ENCODE data around the gene KRT9.
"Not testable (repeated sequence)": the region's sequence is repeated elsewhere in the genome, so short reads cannot be mapped to it uniquely, and the experiment has no call there.

The KRT9 gene

GRCh38 chr17:41585301-41586056 lies 13.6 kb upstream of the KRT9 start:
- no peaks in the 10 kb centered on the region for H3K36me3 ChIP-seq (ENCODE audit: insufficient read depth, low read length)
- H4K20me1 ChIP-seq (ENCODE audit: insufficient read depth, low read length, poor library complexity, severe bottlenecking): no peaks in the 10 kb centered on the region
- no peak overlapping the region for H2AFZ ChIP-seq (ENCODE audit: low read length)
- H3K4me2 ChIP-seq (ENCODE audit: low read depth, low read length, poor library complexity, severe bottlenecking): no peak overlapping the region
- H3K9me2 ChIP-seq (replicated peaks; ENCODE audit: low read depth, low read length): no peaks in the 10 kb centered on the region
- no peaks in the 10 kb centered on the region for H3K27me3 ChIP-seq (ENCODE audit: insufficient read depth, low read length, poor library complexity, severe bottlenecking)
- no peak for TF ChIP-seq EZH2phosphoT487 (IDR thresholded peaks at IDR 0.05; ENCODE audit: borderline replicate concordance)
- TF ChIP-seq CTCF (conservative IDR thresholded peaks at IDR 0.05; ENCODE audit: low read length): no peak
- no peaks in the 10 kb centered on the region for H3K79me2 ChIP-seq (ENCODE audit: insufficient read depth, low read length)
- H3K4me3 ChIP-seq (ENCODE audit: low read length, poor library complexity, severe bottlenecking): no peak overlapping the region
- H3K9ac ChIP-seq (ENCODE audit: low read depth, low read length, poor library complexity, severe bottlenecking): no peak overlapping the region
- H3K4me1 ChIP-seq (ENCODE audit: insufficient read depth, low read length, poor library complexity, severe bottlenecking): no peaks in the 10 kb centered on the region
- H3F3A ChIP-seq (ENCODE audit: low read depth): no peaks in the 10 kb centered on the region
- H3K9me3 ChIP-seq (ENCODE audit: insufficient read depth, low read depth, low read length): no peaks in the 10 kb centered on the region

- H3K27me3 ChIP-seq (ENCODE audit: insufficient read depth, low read length, poor library complexity, severe bottlenecking); H3K4me2 ChIP-seq (ENCODE audit: low read depth, low read length, poor library complexity, severe bottlenecking); H4K20me1 ChIP-seq (ENCODE audit: insufficient read depth, low read length, poor library complexity, severe bottlenecking); H3K9me3 ChIP-seq (ENCODE audit: insufficient read depth, low read depth, low read length); H2AFZ ChIP-seq (ENCODE audit: low read length); H3K79me2 ChIP-seq (ENCODE audit: insufficient read depth, low read length); H3K9me2 ChIP-seq (replicated peaks; ENCODE audit: low read depth, low read length); H3K4me3 ChIP-seq (ENCODE audit: low read length, poor library complexity, severe bottlenecking); H3K9ac ChIP-seq (ENCODE audit: low read depth, low read length, poor library complexity, severe bottlenecking); H3K36me3 ChIP-seq (ENCODE audit: insufficient read depth, low read length); H3F3A ChIP-seq (ENCODE audit: low read depth); H3K4me1 ChIP-seq (ENCODE audit: insufficient read depth, low read length, poor library complexity, severe bottlenecking): not testable (repeated sequence)
Measured at GRCh38 chr17:41584331-41584927, 12.6 kb upstream of the KRT9 start.

GRCh38 chr17:41583137-41584127 lies 11.6 kb upstream of the KRT9 start:
- H3K9ac ChIP-seq (ENCODE audit: low read depth, low read length, poor library complexity, severe bottlenecking): no peak overlapping the region
- H3K36me3 ChIP-seq (ENCODE audit: insufficient read depth, low read length): no peaks in the 10 kb centered on the region
- H3K4me1 ChIP-seq (ENCODE audit: insufficient read depth, low read length, poor library complexity, severe bottlenecking): no peaks in the 10 kb centered on the region
- no peaks in the 10 kb centered on the region for H3K27me3 ChIP-seq (ENCODE audit: insufficient read depth, low read length, poor library complexity, severe bottlenecking)
- no peaks in the 10 kb centered on the region for H3K9me3 ChIP-seq (ENCODE audit: insufficient read depth, low read depth, low read length)
- TF ChIP-seq EZH2phosphoT487 (IDR thresholded peaks at IDR 0.05; ENCODE audit: borderline replicate concordance): no peak
- TF ChIP-seq CTCF (conservative IDR thresholded peaks at IDR 0.05; ENCODE audit: low read length): no peak
- H2AFZ ChIP-seq (ENCODE audit: low read length): no peak overlapping the region
- no peak overlapping the region for H3K4me2 ChIP-seq (ENCODE audit: low read depth, low read length, poor library complexity, severe bottlenecking)
- H3F3A ChIP-seq (ENCODE audit: low read depth): no peaks in the 10 kb centered on the region
- no peak overlapping the region for H3K4me3 ChIP-seq (ENCODE audit: low read length, poor library complexity, severe bottlenecking)
- no peaks in the 10 kb centered on the region for H3K9me2 ChIP-seq (replicated peaks; ENCODE audit: low read depth, low read length)
- H4K20me1 ChIP-seq (ENCODE audit: insufficient read depth, low read length, poor library complexity, severe bottlenecking): no peaks in the 10 kb centered on the region
- no peaks in the 10 kb centered on the region for H3K79me2 ChIP-seq (ENCODE audit: insufficient read depth, low read length)

GRCh38 chr17:41582061-41582968 lies 10.5 kb upstream of the KRT9 start:
- not testable (repeated sequence) for H3K4me1 ChIP-seq (ENCODE audit: insufficient read depth, low read length, poor library complexity, severe bottlenecking); H3K4me3 ChIP-seq (ENCODE audit: low read length, poor library complexity, severe bottlenecking); H3F3A ChIP-seq (ENCODE audit: low read depth); H2AFZ ChIP-seq (ENCODE audit: low read length); H3K4me2 ChIP-seq (ENCODE audit: low read depth, low read length, poor library complexity, severe bottlenecking); H4K20me1 ChIP-seq (ENCODE audit: insufficient read depth, low read length, poor library complexity, severe bottlenecking); H3K9me2 ChIP-seq (replicated peaks; ENCODE audit: low read depth, low read length); H3K36me3 ChIP-seq (ENCODE audit: insufficient read depth, low read length); H3K27me3 ChIP-seq (ENCODE audit: insufficient read depth, low read length, poor library complexity, severe bottlenecking); H3K9ac ChIP-seq (ENCODE audit: low read depth, low read length, poor library complexity, severe bottlenecking); H3K9me3 ChIP-seq (ENCODE audit: insufficient read depth, low read depth, low read length); H3K79me2 ChIP-seq (ENCODE audit: insufficient read depth, low read length)
